Ectodermal cell (in vitro differentiated cells): ENCODE results near the gene ARMCX4.
"Not testable (repeated sequence)": the region's sequence is repeated elsewhere in the genome, so short reads cannot be mapped to it uniquely, and the experiment has no call there.

Experiments
- H3K27ac ChIP-seq: 2 replicates; pipeline ENCODE4 v1.7.0; 2013; ENCODE audit warnings: mild to moderate bottlenecking, low read depth, low read length; ENCODE audit not compliant: insufficient read depth, poor library complexity, severe bottlenecking
- H3K27me3 ChIP-seq: 2 replicates; pipeline ENCODE4 v1.7.0; 2013; ENCODE audit warnings: mild to moderate bottlenecking, low read length; ENCODE audit not compliant: insufficient read depth, control insufficient read depth, poor library complexity, severe bottlenecking
- H3K36me3 ChIP-seq: one replicate; pipeline ENCODE4 v1.7.0; 2013; ENCODE audit warnings: low read length; ENCODE audit not compliant: control insufficient read depth, insufficient read depth
- H3K4me1 ChIP-seq: one replicate; pipeline ENCODE4 v1.7.0; 2013; ENCODE audit warnings: low read length; ENCODE audit not compliant: control insufficient read depth, insufficient read depth
- H3K4me3 ChIP-seq: 2 replicates; pipeline ENCODE4 v1.7.0; 2013; ENCODE audit warnings: low read depth, low read length, control low read depth; ENCODE audit not compliant: insufficient read depth
- H3K9me3 ChIP-seq: 2 replicates; pipeline ENCODE4 v1.7.0; 2013; ENCODE audit warnings: mild to moderate bottlenecking, low read length, moderate library complexity; ENCODE audit not compliant: control insufficient read depth
- WGBS, 2 experiments: methylation state at CpG; one replicate each; pipeline ENCODE4 v1.1.7; 2013; ENCODE audit warnings: missing lambda C conversion rate in 2 of 2; 5-methylcytosine and 5-hydroxymethylcytosine counted together

The ARMCX4 gene

GRCh38 chrX:101483705-101484104 lies 1.6 kb upstream of the ARMCX4 start:
- whole genome bisulfite sequencing, 2 experiments, result 11 to 18% methylated on average over 2 to 3 of the region's 3 CpGs
- Histone ChIP-seq H3K36me3 (no peaks in the 10 kb centered on the region), H3K4me1 (no peaks in the 10 kb centered on the region), H3K4me3 (no peak overlapping the region), H3K9me3 (no peaks in the 10 kb centered on the region), H3K27me3 (no peaks in the 10 kb centered on the region), H3K27ac (no peak overlapping the region)

- WGBS, 2 experiments, result 89% methylated on average over 6 of the region's 6 CpGs; no CpG with 5 or more reads in 1 of the 2 experiments
- H3K4me1 ChIP-seq, result no peaks in the 10 kb centered on the region
- H3K4me3 ChIP-seq, result no peak overlapping the region
- no peaks in the 10 kb centered on the region for H3K9me3 ChIP-seq
- no peaks in the 10 kb centered on the region for H3K36me3 ChIP-seq
- H3K27me3 ChIP-seq, result no peaks in the 10 kb centered on the region
- no peak overlapping the region for H3K27ac ChIP-seq
Measured at GRCh38 chrX:101484135-101484534, 1.1 kb upstream of the ARMCX4 start.

GRCh38 chrX:101488796-101489195 lies 3.5 kb downstream of the ARMCX4 start:
- no peak overlapping the region for H3K4me3 ChIP-seq
- H3K27me3 ChIP-seq, result no peaks in the 10 kb centered on the region
- no peak overlapping the region for H3K27ac ChIP-seq
- H3K36me3 ChIP-seq, result no peaks in the 10 kb centered on the region
- 87 to 97% methylated on average over 2 of the region's 2 CpGs for WGBS, 2 experiments
- H3K9me3 ChIP-seq, result no peaks in the 10 kb centered on the region
- H3K4me1 ChIP-seq, result no peaks in the 10 kb centered on the region

DNA sequence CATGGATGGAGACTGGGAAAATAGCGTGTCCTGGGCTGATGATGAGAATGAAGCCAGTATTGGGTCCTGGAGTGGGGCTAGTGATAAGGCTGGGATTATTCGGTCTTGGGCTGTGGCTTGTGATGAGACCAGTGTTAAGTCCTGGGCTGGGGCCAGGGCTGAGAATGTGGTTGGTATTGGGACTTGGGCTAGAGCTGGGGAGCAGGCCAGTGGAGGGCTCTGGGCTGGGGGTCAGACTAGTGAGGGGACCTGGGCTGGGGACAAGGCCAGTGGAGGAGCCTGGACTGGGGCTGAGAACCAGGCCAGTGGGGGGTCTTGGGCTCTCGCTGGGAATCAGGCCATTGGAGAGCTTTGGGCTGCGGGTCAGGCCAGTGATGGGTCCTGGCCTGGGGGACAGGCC lies 6.7 kb downstream of the ARMCX4 start:
- WGBS, 2 experiments, result 95% methylated on average over 4 of the region's 4 CpGs
- Histone ChIP-seq H3K27me3 (no peaks in the 10 kb centered on the region), H3K27ac (no peak overlapping the region), H3K9me3 (no peaks in the 10 kb centered on the region), H3K36me3 (no peaks in the 10 kb centered on the region), H3K4me1 (no peaks in the 10 kb centered on the region), H3K4me3 (no peak overlapping the region)

DNA sequence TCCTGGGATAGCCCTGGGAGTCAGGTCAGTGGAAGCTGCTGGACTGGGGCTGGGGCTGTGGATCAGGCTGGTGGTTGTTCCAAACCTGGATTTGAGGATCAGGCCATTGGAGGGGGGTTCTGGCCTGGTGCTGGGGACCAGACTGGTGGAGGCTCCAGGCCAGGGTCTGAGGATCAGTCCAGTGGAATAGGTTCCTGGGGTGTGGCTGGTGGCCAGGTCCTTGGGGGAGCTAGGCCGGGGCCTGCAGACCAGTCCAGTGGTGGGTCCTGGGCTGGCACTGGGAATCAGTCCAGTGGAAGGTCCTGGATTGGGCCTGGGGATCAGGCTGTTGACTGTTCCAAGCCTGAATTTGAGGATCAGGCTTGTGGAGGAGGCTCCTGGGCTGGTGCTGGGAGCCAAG lies 8.0 kb downstream of the ARMCX4 start:
- 91 to 96% methylated on average over 1 of the region's 1 CpG for WGBS, 2 experiments
- no peak overlapping the region for H3K27ac ChIP-seq
- H3K36me3 ChIP-seq, result no peaks in the 10 kb centered on the region
- H3K27me3 ChIP-seq, result no peaks in the 10 kb centered on the region
- no peaks in the 10 kb centered on the region for H3K4me1 ChIP-seq
- no peak overlapping the region for H3K4me3 ChIP-seq
- no peaks in the 10 kb centered on the region for H3K9me3 ChIP-seq

- not testable (repeated sequence) for H3K4me1 ChIP-seq, H3K4me3 ChIP-seq, H3K36me3 ChIP-seq, H3K9me3 ChIP-seq, H3K27me3 ChIP-seq, H3K27ac ChIP-seq
- no CpG with 5 or more reads among the region's 1 CpG for WGBS, 2 experiments
Measured at GRCh38 chrX:101502929-101503328, 17.7 kb downstream of the ARMCX4 start.

DNA sequence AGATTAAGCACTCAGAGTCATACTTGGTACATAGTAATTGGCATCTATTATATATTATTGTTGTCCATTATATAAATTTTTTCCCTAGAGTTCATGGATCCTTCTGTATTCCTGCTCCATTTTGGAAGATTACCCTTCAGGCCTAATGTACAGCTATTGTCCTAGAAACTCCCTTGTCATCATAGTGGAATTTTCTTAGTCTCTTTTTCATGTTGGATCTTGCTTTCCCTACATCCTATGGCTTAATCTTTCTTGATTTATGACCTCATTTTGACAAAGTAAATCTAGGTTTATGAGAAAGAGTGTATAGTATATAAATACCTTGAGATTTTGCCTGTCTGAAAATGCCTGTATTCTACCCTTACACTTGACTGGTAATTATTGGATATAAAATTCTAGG lies 22.1 kb downstream of the ARMCX4 start:
- Histone ChIP-seq H3K27me3 (no peaks in the 10 kb centered on the region), H3K9me3 (no peaks in the 10 kb centered on the region), H3K4me1 (no peaks in the 10 kb centered on the region), H3K27ac (no peak overlapping the region), H3K4me3 (no peak overlapping the region), H3K36me3 (no peaks in the 10 kb centered on the region)

- Histone ChIP-seq H3K27me3 (no peaks in the 10 kb centered on the region), H3K4me3 (no peak overlapping the region), H3K4me1 (no peaks in the 10 kb centered on the region), H3K9me3 (no peaks in the 10 kb centered on the region), H3K27ac (no peak overlapping the region), H3K36me3 (no peaks in the 10 kb centered on the region)
- WGBS, 2 experiments, result 100% methylated on average over 1 to 3 of the region's 4 CpGs
Measured at GRCh38 chrX:101507986-101508385, 22.7 kb downstream of the ARMCX4 start.

- no peak overlapping the region for H3K4me3 ChIP-seq
- no peaks in the 10 kb centered on the region for H3K4me1 ChIP-seq
- H3K27ac ChIP-seq, result no peak overlapping the region
- 89% methylated on average over 2 of the region's 2 CpGs for WGBS, 2 experiments
- no peaks in the 10 kb centered on the region for H3K27me3 ChIP-seq
- H3K36me3 ChIP-seq, result no peaks in the 10 kb centered on the region
- H3K9me3 ChIP-seq, result no peaks in the 10 kb centered on the region
Measured at GRCh38 chrX:101530944-101531343, 45.7 kb downstream of the ARMCX4 start.
